Panc1 (cell line): Measurements from ENCODE around the gene SPECC1L.

ENCODE experiments used
- CTCF ChIP-seq: fragments of 450-650 bp; IDR thresholded peaks from 2 replicates; pipeline ENCODE4 v1.5.1; 2017; ENCODE audit warnings: mild to moderate bottlenecking
- POLR2AphosphoS5 ChIP-seq: IDR thresholded peaks from 2 replicates; pipeline ENCODE4 v1.6.1; 2012; ENCODE audit warnings: mild to moderate bottlenecking, low read depth, low read length, moderate library complexity
- REST ChIP-seq, 2 experiments: IDR thresholded peaks; 2 replicates each; pipeline ENCODE4 v1.6.1; 2011 to 2012; ENCODE audit warnings: low read depth in 2 of 2, control low read depth in 1 of 2, low read length in 1 of 2, mild to moderate bottlenecking in 1 of 2, moderate library complexity in 1 of 2; ENCODE audit not compliant: insufficient read depth in 1 of 2
- SIN3A ChIP-seq: IDR thresholded peaks from 2 replicates; pipeline ENCODE4 v1.6.1; 2012; ENCODE audit warnings: low read depth, mild to moderate bottlenecking, low read length, moderate library complexity, borderline replicate concordance; ENCODE audit not compliant: insufficient read depth
- TCF7L2 ChIP-seq: IDR thresholded peaks from 2 replicates; pipeline ENCODE4 v1.6.1; 2011; ENCODE audit warnings: mild to moderate bottlenecking, low read depth, low read length, inconsistent platforms

DNA sequence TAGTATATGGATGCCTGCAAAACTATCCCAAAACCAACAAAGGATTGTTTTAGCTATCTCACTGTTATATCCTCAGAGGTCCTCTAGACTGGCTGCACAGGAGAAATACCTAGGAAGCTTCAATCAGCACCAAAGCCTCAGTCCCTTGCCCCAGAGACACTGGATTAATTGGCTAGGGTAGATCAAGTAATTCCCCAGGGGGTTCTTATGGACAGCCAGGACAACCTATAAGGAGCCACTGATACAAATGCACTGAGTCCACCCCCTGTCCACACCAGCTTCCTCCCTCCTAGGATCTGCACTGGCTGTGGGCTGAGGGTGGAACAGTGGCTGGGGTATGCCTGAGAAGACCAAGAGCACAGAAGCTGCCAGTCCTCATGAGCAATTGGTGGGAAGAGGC, 173.0 kb downstream of the SPECC1L start:
- no peak for TF ChIP-seq CTCF
- no peak for TF ChIP-seq POLR2AphosphoS5
- no peak for TF ChIP-seq TCF7L2
- no peak for TF ChIP-seq REST (IDR thresholded peaks at IDR 0.05; ENCODE audit: insufficient read depth in 1 of 2, low read depth in 2 of 2, low read length in 1 of 2)
- TF ChIP-seq SIN3A: no peak
